Keratinocyte (primary cell): Measurements from ENCODE around the gene ADO. TPM values are rescaled to one million over a fixed set of nuclear protein-coding genes. Genes with fewer than 3 reads are reported as not detected.

Experiments used
- DNase-seq: peaks from one replicate; pipeline ENCODE4 v3.0.0-alpha.2; 2011; ENCODE audit warnings: low read depth, missing footprints, low spot score
- FAIRE-seq: peaks from 2 replicates; lab custom pipeline; 2011; peaks lifted over from hg19 to GRCh38; lab: Jason Lieb, UNC
- H2AFZ ChIP-seq: 2 replicates; pipeline ENCODE4 v1.6.0; 2012; ENCODE audit warnings: low read length, control low read depth, inconsistent platforms; ENCODE audit not compliant: control insufficient read depth
- H3K27ac ChIP-seq: 2 replicates; pipeline ENCODE4 v1.5.1; 2011; ENCODE audit warnings: low read length; ENCODE audit not compliant: control insufficient read depth, insufficient read depth
- H3K27me3 ChIP-seq: 3 replicates; pipeline ENCODE4 v1.6.0; 2011; ENCODE audit warnings: low read length; ENCODE audit not compliant: control insufficient read depth, insufficient read depth; ENCODE audit errors: extremely low read depth
- H3K36me3 ChIP-seq, 2 experiments: 2 replicates in 1 of 2; 3 replicates in 1 of 2; pipeline ENCODE4 v1.5.1; 2011; ENCODE audit warnings: low read length in 2 of 2, mild to moderate bottlenecking in 1 of 2; ENCODE audit not compliant: control insufficient read depth in 2 of 2, insufficient read depth in 2 of 2; ENCODE audit errors: extremely low read depth in 1 of 2
- H3K4me1 ChIP-seq: 3 replicates; pipeline ENCODE4 v1.5.1; 2011; ENCODE audit warnings: low read length; ENCODE audit not compliant: control insufficient read depth, insufficient read depth; ENCODE audit errors: extremely low read depth
- H3K4me2 ChIP-seq: 3 replicates; pipeline ENCODE4 v1.6.0; 2011; ENCODE audit warnings: low read depth, low read length; ENCODE audit not compliant: control insufficient read depth, insufficient read depth; ENCODE audit errors: extremely low read depth
- H3K4me3 ChIP-seq, 3 experiments: fragments of 200-600 bp in 1 of 3; sonication (generic) in 1 of 3; 2 replicates in 2 of 3; 3 replicates in 1 of 3; pipeline ENCODE4 v1.5.1; 2011 to 2016; ENCODE audit warnings: low read length in 3 of 3, mild to moderate bottlenecking in 3 of 3, control low read depth in 2 of 3, inconsistent platforms in 1 of 3, low read depth in 1 of 3, mixed read lengths in 1 of 3, mixed run types in 1 of 3, moderate library complexity in 1 of 3; ENCODE audit not compliant: control insufficient read depth in 2 of 3, insufficient read depth in 2 of 3; ENCODE audit errors: extremely low read depth in 1 of 3
- H3K79me2 ChIP-seq: 2 replicates; pipeline ENCODE4 v1.6.0; 2012; ENCODE audit warnings: low read length; ENCODE audit not compliant: control insufficient read depth, insufficient read depth
- H3K9ac ChIP-seq: 3 replicates; pipeline ENCODE4 v1.6.0; 2011; ENCODE audit warnings: low read length; ENCODE audit not compliant: control insufficient read depth, insufficient read depth; ENCODE audit errors: extremely low read depth
- H3K9me1 ChIP-seq: 3 replicates; pipeline ENCODE4 v1.6.0; 2011; ENCODE audit warnings: low read length; ENCODE audit not compliant: control insufficient read depth, insufficient read depth; ENCODE audit errors: extremely low read depth
- H3K9me3 ChIP-seq: 2 replicates; pipeline ENCODE4 v1.5.1; 2012; ENCODE audit warnings: low read depth, low read length; ENCODE audit not compliant: control insufficient read depth
- H4K20me1 ChIP-seq: 3 replicates; pipeline ENCODE4 v1.6.0; 2011; ENCODE audit warnings: low read length; ENCODE audit not compliant: control insufficient read depth, insufficient read depth; ENCODE audit errors: extremely low read depth
- CTCF ChIP-seq, 3 experiments: IDR thresholded peaks in 1 of 3; conservative IDR thresholded peaks in 1 of 3; optimal IDR thresholded peaks in 1 of 3; 2 replicates in 2 of 3; 3 replicates in 1 of 3; pipeline versions ENCODE3 to v1.5.1; 2011; ENCODE audit warnings: low read length in 3 of 3, mild to moderate bottlenecking in 3 of 3, moderate library complexity in 2 of 3, control low read depth in 1 of 3, inconsistent platforms in 1 of 3; ENCODE audit not compliant: insufficient read depth in 2 of 3; ENCODE audit errors: extremely low read depth in 1 of 3
- EZH2 ChIP-seq: IDR thresholded peaks from one replicate; pipeline ENCODE4 v1.6.1; 2012; ENCODE audit warnings: inconsistent platforms, mild to moderate bottlenecking, low read length, moderate library complexity
- dilution Hi-C: fragments of 300-500 bp; cut with MboI; formaldehyde crosslinking; loops from one replicate; pipeline ENCODE4 v1.7.0; 2020; ENCODE audit warnings: low sequenced_read_pairs; ENCODE audit not compliant: extremely low pct_ligation_motif_present
- polyA plus RNA-seq, 5 experiments: library from polyadenylated mRNA; depleted of rRNA in 3 of 5; stranded (reverse) in 3 of 5; stranded (forward) in 1 of 5; unstranded in 1 of 5; fragments of >200 nt; gene quantifications; 1 replicate in 1 of 5; 2 replicates in 3 of 5; 3 replicates in 1 of 5; pipeline versions ENCODE4 v1.2.1 to v1.2.3, GENCODE V29; 2011 to 2012; ENCODE audit warnings: missing spikeins in 2 of 5, low read depth in 1 of 5, low replicate concordance in 1 of 5

Gene ADO
- polyA plus RNA-seq, 1 donor (not counting 4 experiments of a cell fraction or from before 2014, with no cell fraction given) = 16.5 TPM

GRCh38 chr10:62763155-62763554 is 41.4 kb upstream of the ADO start:
- Histone ChIP-seq H3K79me2 (no peaks in the 10 kb centered on the region), H3K4me1 (no peaks in the 10 kb centered on the region), H3K9me3 (no peaks in the 10 kb centered on the region), H2AFZ (no peak overlapping the region), H4K20me1 (no peaks in the 10 kb centered on the region), H3K9ac (no peak overlapping the region), H3K27me3 (no peaks in the 10 kb centered on the region), H3K36me3 (no peaks in the 10 kb centered on the region), H3K9me1 (no peaks in the 10 kb centered on the region), H3K4me3 (no peak overlapping the region), H3K27ac (no peak overlapping the region), H3K4me2 (no peak overlapping the region)
- DNase-seq = no peak
- no peak for TF ChIP-seq EZH2
- TF ChIP-seq CTCF (optimal IDR thresholded peaks at IDR 0.05 in 1 of 3, IDR thresholded peaks at IDR 0.05 in 1 of 3, conservative IDR thresholded peaks at IDR 0.05 in 1 of 3; ENCODE audit: extremely low read depth in 1 of 3, insufficient read depth in 2 of 3, low read length in 3 of 3) = no peak
- no peak for FAIRE-seq
- dilution Hi-C loops = no loop called here

- Histone ChIP-seq H2AFZ (no peak overlapping the region), H3K4me1 (no peaks in the 10 kb centered on the region), H3K27me3 (no peaks in the 10 kb centered on the region), H3K9me1 (no peaks in the 10 kb centered on the region), H3K79me2 (no peaks in the 10 kb centered on the region), H3K4me3 (no peak overlapping the region), H3K36me3 (no peaks in the 10 kb centered on the region), H3K27ac (no peak overlapping the region), H4K20me1 (no peaks in the 10 kb centered on the region), H3K4me2 (no peak overlapping the region), H3K9ac (no peak overlapping the region), H3K9me3 (no peaks in the 10 kb centered on the region)
- TF ChIP-seq EZH2 (no peak), CTCF (optimal IDR thresholded peaks at IDR 0.05 in 1 of 3, IDR thresholded peaks at IDR 0.05 in 1 of 3, conservative IDR thresholded peaks at IDR 0.05 in 1 of 3; ENCODE audit: extremely low read depth in 1 of 3, insufficient read depth in 2 of 3, low read length in 3 of 3) (no peak)
- dilution Hi-C loops = no loop called here
- FAIRE-seq (no peak), DNase-seq (no peak)
These were observed 40.5 kb upstream of the ADO start for GRCh38 chr10:62764011-62764410.
